Vagina (tissue), 2 donors: Measurements from ENCODE around the gene CDK15. TPM values are rescaled to one million over a fixed set of nuclear protein-coding genes. Genes with fewer than 3 reads are reported as not detected.

Experiments
- DNase-seq, 2 donors: peaks; one replicate each; pipeline ENCODE4 v3.0.0-alpha.2; 2017; ENCODE audit errors: extremely low spot score in 2 of 2
- H3K27ac ChIP-seq: fragments of 200-600 bp; sonication (generic); one replicate; pipeline ENCODE4 v1.5.1; 2019
- H3K27me3 ChIP-seq: fragments of 200-600 bp; sonication (generic); one replicate; pipeline ENCODE4 v1.5.1; 2019
- H3K36me3 ChIP-seq, 2 donors: fragments of 200-600 bp; sonication (generic); one replicate each; pipeline ENCODE4 v1.5.1; 2017 to 2019
- H3K4me1 ChIP-seq: fragments of 200-600 bp; sonication (generic); one replicate; pipeline ENCODE4 v1.5.1; 2019
- H3K4me3 ChIP-seq, 2 donors: fragments of 200-600 bp; sonication (generic); 1 replicate in 1 of 2; 2 replicates in 1 of 2; pipeline ENCODE4 v1.5.1; 2016 to 2019
- H3K9me3 ChIP-seq: fragments of 200-600 bp; sonication (generic); one replicate; pipeline ENCODE4 v1.5.1; 2019
- CTCF ChIP-seq, 3 experiments: fragments of 450-650 bp in 2 of 3; fragments of 200-600 bp in 1 of 3; sonication (generic) in 1 of 3; IDR thresholded peaks; one replicate each; pipeline ENCODE4 v1.5.1; 2017 to 2019; ENCODE audit warnings: antibody characterized with exemption in 3 of 3, mild to moderate bottlenecking in 2 of 3, moderate library complexity in 2 of 3
- POLR2A ChIP-seq, 2 donors: fragments of 450-650 bp; IDR thresholded peaks; one replicate each; pipeline ENCODE4 v1.6.1; 2017; ENCODE audit warnings: antibody characterized with exemption in 2 of 2, mild to moderate bottlenecking in 2 of 2, moderate library complexity in 2 of 2
- POLR2AphosphoS5 ChIP-seq, 2 donors: sonication (generic); formaldehyde crosslinking; IDR thresholded peaks; one replicate each; pipeline ENCODE4 v1.9.0; 2017; ENCODE audit warnings: antibody characterized with exemption in 2 of 2, mild to moderate bottlenecking in 2 of 2, low read depth in 1 of 2; ENCODE audit not compliant: insufficient read depth in 1 of 2
- intact Hi-C: fragments of 100-400 bp; cut with DNase I; formaldehyde crosslinking; loops from one replicate; pipeline ENCODE4 v1.15.1; 2023
- total RNA-seq: library from RNA; depleted of rRNA; stranded (reverse); fragments of >200 nt; gene quantifications from one replicate; pipeline ENCODE4 v1.2.3, GENCODE V29; 2016

Gene CDK15
- total RNA-seq, 1 donor from 2014 or later = not detected

DNA sequence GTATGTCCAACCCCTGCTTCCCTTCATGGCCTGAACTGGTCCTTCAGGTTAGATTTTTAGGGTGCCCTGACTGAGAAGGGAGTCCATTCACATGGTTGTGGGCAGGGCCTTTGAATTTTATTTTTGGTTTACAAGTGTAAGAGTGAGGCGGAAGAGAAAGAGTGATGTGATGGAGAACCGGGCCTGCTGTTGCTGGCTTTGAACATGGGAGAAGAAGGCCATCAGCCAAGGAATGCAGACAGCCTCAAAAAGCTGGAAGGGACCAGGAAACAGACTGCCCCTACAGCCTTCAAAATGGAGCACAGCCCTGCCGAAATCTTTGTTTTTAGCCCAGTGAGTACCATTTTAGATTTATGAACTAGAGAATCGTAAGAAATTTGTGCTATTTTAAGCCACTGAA lies 105.0 kb downstream of the CDK15 start:
- Histone ChIP-seq H3K4me3 (no peak overlapping the region), H3K27me3 (no peaks in the 10 kb centered on the region), H3K36me3 (no peaks in the 10 kb centered on the region), H3K27ac (no peak overlapping the region), H3K4me1 (no peaks in the 10 kb centered on the region), H3K9me3 (no peaks in the 10 kb centered on the region)
- TF ChIP-seq POLR2AphosphoS5 (IDR thresholded peaks at IDR 0.05; ENCODE audit: insufficient read depth in 1 of 2, low read depth in 1 of 2) = no peak
- no peak for TF ChIP-seq CTCF (IDR thresholded peaks at IDR 0.05)
- TF ChIP-seq POLR2A (IDR thresholded peaks at IDR 0.05) = no peak
- intact Hi-C loops = no loop called here
- no peak for DNase-seq

DNA sequence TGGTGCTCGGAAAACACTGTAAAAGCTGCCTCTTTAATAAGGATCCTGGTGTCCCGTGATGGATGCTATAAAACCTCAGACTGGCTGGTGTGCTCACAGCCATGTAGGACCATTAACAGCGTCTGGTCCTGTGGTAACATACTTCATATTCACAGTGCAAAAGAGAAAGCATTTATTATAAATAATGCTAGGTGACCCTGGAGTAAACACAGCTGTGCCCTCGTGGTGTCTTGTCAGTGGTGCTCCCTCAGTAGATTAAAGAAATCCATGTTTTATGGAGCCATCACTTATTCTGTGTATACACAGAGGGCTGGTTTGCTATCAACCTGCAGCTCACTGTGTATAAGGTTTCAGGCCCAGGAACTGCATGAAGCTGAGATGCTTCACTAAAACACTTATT lies 106.9 kb downstream of the CDK15 start:
- DNase-seq = no peak
- Histone ChIP-seq H3K27ac (no peak overlapping the region), H3K36me3 (no peaks in the 10 kb centered on the region), H3K4me1 (no peaks in the 10 kb centered on the region), H3K4me3 (no peak overlapping the region), H3K27me3 (no peaks in the 10 kb centered on the region), H3K9me3 (no peaks in the 10 kb centered on the region)
- intact Hi-C loops = no loop called here
- no peak for TF ChIP-seq POLR2AphosphoS5 (IDR thresholded peaks at IDR 0.05; ENCODE audit: insufficient read depth in 1 of 2, low read depth in 1 of 2)
- no peak for TF ChIP-seq POLR2A (IDR thresholded peaks at IDR 0.05)
- no peak for TF ChIP-seq CTCF (IDR thresholded peaks at IDR 0.05)

- DNase-seq = no peak
- H3K4me1 ChIP-seq = no peaks in the 10 kb centered on the region
- H3K4me3 ChIP-seq = no peak overlapping the region
- H3K9me3 ChIP-seq = no peaks in the 10 kb centered on the region
- H3K27me3 ChIP-seq = no peaks in the 10 kb centered on the region
- intact Hi-C loops = no loop called here
- H3K36me3 ChIP-seq = no peaks in the 10 kb centered on the region
- TF ChIP-seq CTCF (IDR thresholded peaks at IDR 0.05) = no peak
- H3K27ac ChIP-seq = no peak overlapping the region
These were observed 109.1 kb downstream of the CDK15 start for GRCh38 chr2:201915446-201915845.

DNA sequence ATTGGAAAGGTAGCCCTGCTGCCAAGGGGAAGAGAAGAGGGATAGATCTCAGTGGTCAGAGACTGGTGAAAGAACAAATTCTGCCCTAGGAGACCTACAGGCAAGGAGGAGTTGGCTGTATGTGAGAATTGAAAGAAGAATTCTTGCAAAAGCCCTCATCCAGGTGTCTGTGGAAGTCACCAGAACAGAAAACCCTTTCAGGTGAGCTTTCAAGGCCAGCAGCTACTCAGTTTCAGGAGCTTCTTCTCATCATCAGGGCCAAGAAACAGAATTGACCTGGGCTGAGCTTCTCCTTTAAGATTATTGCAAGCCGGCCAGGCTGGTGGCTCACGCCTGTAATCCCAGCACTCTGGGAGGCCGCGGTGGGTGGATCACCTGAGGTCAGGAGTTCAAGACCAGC lies 110.2 kb downstream of the CDK15 start:
- no peak overlapping the region for H3K4me3 ChIP-seq

More for the DNA sequence above, 110.2 kb downstream of the CDK15 start:
- Histone ChIP-seq H3K9me3 (no peaks in the 10 kb centered on the region), H3K36me3 (no peaks in the 10 kb centered on the region), H3K4me1 (no peaks in the 10 kb centered on the region), H3K27ac (no peak overlapping the region), H3K27me3 (no peaks in the 10 kb centered on the region)
- DNase-seq = peak in 1 of 2 donors; percentile 72
- TF ChIP-seq POLR2AphosphoS5 (IDR thresholded peaks at IDR 0.05; ENCODE audit: insufficient read depth in 1 of 2, low read depth in 1 of 2) (no peak), POLR2A (IDR thresholded peaks at IDR 0.05) (no peak), CTCF (IDR thresholded peaks at IDR 0.05) (no peak)
- intact Hi-C loops = no loop called here
